Activated CD8-positive, alpha-beta memory T cell treated with anti-CD3 and anti-CD28 coated beads for 48 hours (primary cell): ENCODE data around the gene ZNF592.

Source experiments
- DNase-seq, 3 experiments: peaks; one replicate each; pipeline ENCODE4 v3.0.0-alpha.2; 2020; ENCODE audit warnings: low read depth in 2 of 3, low spot score in 2 of 3

The ZNF592 gene

DNA sequence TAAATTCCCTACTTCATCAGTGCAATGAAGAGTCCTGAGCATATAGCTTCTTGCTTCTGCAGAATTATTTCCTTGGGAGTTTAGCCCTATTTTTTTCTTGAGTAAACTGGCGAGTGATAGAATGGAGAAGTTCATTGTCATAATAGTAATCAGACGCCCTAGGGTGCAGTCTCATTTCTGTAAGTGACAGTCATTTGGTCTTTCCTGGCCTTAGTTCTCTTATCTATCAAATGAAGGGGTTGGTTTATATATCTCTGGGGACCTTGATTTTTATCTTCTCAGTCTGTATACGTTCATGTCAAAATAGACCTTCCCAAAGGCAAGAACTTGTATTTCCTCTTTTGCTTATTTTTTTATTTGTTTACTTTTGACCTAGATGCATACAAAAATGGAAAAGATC is 58.8 kb downstream of the ZNF592 start:
- no peak for DNase-seq

DNA sequence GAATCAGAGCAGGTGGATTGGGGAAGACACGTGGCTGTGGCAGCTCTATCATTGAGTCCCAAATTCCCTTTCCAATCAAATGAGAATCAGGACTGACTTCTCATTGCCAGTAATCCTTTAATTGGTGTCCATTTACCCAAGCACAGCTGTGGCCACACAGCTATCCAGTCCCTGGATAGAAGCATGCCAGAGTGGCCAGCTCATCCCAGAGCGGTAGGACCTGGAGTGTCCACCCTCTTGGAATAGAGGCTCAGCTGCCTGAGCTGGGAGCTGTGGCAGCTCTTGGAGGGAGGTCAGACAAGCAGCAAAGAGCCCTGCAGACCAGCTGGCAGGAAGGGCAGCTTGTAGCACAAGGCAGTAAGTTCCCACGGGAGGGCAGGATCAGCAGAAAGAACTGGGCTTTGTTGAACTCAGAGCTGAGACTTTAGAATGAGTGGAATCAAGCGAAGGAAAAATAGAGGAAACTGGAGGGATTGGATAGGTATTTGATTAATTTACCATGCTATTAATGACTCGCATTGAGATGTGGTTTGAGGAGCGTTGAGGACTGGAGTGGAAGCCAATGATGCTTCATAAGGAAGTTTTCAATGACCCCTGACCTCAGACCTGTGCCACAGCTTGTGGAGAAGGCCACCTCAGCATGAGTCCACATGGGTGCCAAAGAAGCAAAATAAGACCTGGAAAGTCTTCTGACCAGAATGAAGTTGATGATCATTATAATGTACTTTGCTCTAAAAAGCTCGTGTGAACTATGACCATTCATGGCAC is 61.9 kb downstream of the ZNF592 start:
- DNase-seq = no peak

DNA sequence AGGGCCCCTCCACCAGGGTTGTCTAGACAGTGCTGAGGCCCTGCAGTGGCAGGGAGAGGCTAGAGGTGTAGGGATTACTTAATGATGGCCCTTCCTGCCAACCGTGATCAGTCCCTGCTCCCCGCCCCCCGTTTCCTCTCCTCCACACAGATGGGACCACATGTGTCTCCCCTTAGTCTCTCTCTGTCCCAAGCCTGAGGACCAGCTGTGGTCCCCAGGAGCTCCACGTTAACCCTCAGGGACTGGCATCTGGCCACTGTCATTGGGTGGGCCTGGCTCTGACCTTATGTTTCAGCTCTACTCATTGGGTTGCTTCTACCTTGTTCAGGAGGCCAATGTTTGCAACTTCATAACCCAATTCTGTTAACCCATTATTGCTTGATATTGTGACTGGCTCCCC is 62.8 kb downstream of the ZNF592 start:
- DNase-seq = no peak

DNA sequence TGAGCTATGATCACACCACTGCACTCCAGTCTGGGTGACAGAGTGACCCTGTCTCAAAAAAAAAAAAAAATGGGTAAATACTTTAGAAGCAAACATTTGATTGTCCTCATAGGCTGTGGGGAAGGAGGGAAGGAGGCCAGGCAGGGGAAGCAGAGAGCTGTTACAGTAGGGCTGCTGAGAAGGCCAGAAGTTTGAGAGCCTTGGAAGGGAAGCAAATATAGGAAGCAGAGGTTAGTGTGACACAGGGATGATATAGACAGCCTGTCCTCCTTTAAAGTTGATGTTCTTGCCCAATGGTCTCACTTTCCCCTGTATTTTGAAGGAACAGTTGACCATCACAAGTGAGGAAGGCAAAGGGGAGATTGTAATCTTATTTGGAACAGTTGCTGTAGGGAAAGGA is 63.4 kb downstream of the ZNF592 start:
- DNase-seq = no peak

DNA sequence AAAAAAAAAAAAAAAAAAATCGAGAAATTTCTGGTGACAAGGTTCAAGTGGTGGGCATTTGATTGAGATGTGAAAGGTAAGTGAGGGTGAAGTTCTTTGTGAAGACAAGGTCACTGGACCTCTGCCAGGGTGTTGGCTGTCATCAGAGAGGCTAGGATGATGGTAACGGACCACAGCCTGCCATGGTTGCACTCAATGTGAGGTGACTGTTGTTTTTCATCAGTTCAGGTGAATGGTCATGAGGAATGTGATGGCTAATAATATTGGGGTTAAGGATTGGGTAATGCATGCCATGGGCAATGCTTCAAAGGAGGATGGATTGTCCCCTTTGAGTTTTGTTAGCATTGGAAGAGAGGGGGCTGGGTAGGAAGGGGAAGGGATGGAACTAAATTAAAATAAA is 64.5 kb downstream of the ZNF592 start:
- DNase-seq = no peak

DNA sequence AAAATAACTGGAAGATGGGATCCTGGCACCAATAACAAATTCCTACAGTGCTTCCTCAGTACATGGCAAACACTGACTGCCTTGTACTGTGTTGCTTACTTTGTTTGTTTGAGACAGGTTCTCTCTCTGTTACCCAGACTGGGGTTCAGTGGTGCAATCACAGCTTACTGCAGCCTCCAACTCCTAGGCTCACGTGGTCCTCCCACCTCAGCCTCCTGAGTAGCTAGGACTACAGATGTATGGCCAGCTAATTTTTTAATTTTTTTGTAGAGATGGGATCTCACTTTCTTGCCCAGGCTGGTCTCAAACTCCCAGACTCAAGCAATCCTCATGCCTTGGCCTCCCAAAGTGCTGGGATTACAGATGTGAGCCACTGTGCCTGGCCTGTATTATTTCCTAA is 65.0 kb downstream of the ZNF592 start:
- DNase-seq = no peak

DNA sequence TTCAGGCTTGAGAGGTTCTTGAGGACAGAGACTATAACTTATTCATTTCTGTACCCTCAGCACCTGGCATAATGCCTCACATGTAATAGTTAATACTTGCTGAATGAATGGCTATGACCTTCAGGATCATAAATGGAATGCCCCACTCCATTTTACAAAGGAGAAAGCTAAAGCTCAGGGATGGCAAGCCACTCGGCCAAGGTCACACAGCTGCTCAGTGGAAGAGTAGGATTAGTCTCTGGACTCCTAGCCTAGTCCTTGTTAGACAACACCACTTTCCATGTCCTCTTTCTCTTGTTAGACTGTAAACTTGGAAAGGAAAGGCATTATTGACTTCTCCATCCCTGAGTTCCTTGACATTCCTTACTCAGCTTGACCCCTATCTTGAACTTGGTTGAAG is 65.5 kb downstream of the ZNF592 start:
- no peak for DNase-seq

DNA sequence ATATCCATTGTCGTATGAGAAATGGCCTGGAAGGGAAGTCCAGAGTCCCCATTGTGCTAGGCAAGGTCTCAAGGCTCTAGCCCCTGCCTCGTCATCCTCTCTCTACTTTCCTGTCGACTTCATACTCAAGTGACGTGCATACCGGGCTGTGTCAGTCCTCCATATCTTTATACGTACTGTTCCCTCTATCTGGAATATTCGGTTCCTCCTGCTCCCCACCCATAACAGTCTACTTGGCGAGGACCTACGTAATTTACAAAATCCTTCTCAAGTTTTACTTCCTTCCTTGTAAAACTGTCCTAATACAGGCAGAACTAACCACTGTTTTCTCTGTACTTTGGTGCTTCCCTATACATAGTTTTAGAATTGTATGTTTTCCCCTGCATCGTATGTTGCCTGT is 66.5 kb downstream of the ZNF592 start:
- DNase-seq = no peak

DNA sequence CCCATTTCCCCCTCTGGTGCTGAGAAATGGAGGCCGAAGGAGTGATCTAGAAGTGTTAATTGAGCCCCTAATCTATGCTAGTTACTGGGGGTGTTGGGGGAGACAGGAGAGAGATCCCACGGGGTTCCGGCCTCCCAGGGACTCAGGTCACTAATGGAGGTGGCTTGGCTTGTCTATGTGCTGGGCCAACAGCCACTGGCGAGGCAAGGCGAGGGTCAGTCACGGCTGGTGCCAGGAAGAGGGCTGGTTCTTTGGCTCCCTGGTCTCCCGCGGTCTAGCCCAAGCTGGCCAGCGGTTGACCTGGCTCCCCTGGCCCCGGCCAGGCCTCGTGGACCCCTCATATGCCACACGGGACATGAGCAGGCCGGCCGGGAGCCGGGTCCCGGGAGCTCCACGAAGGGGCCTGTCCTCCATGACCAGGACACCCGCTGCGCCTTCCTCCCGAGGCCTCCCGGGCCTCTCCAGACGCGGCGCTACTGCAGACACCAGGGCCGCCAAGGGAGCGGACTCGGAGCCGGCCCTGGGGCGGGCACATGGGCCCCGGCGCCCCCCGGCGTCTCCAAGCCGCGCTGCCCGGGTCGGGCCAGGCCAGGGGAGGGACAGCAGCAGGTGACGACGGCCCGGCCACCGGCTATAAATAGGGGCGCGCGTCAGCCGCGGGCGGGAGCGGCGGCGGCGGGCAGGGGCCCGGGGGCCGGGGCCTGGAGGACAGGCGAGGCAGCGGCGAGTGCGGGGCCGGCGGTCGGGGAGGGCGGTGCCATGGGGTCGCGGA is 68.5 kb downstream of the ZNF592 start, which contains the start of gene ALPK3:
Gene ALPK3, plus strand, starts transcription at position 663 of the 772 bp plus-strand sequence. Its CDS starts 97 bp downstream, at position 760.
- no peak for DNase-seq

DNA sequence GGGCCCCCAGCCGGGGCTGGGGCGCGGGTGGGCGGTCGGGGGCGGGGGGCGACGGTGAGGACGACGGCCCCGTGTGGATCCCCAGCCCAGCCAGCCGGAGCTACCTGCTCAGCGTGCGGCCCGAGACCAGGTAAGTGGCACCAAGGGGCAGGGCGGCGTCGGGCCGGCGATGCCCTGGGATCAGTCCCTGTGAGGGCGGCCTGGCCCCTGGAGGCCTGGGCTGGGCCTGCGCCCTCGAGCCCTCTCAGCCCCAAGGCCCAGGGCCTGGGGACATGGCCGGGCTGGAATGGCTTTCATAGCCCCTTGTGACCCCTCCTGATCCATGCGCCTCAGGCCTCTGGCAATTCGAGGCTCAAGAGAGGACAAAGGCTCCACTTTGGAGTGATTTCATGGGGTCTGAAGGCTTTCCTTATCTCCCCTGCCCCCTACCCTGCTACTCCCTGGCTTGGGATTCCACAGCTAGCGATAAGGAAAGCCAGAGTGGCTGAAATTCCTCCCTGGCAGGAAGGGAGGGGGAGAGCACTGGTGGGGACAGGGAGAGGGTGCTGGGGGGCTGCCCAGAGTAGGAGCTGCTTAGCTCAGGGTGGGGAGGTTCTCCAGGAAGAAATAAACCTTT is 69.2 kb downstream of the ZNF592 start:
- DNase-seq = no peak

DNA sequence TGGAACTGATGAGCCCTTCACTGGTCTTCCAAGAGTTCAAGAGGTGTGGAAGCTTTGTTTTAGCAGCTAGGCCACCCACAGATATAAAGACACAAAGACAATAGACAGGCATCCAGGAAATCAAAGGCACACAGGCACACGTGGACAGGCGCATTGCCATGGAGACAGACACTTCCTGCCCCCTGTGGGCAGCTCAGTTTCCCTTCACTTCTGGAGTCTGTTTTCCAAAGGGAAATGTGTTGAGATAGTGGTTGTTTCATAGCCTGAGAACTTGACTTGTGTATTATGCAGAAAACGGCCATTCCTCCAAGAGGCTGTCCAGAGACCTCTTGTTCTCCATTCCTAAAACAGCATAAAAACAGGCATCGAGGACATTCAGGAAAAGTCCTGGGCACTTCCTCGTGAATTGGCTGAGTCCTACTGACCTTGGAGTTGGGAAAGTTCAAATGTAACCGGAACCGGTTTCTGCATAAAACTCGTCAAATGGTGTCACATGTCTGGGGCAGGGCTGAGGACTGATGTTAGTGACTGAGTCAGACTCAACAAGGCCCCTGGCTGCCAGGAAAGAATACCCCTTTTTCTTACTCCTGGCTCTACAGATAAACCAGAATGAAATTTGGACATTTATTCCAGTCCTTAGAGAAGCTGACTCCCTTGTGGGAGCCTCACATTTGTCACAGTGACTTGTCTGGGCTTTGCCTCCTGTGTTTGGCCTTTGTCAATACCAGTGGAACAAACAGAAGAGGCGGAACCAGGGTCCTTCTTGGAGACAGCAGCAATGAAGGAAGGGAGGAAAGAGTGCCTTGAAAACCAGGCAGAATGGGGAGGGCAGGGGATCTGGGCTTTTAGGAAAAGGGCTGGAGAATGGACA is 70.1 kb downstream of the ZNF592 start:
- DNase-seq = no peak

DNA sequence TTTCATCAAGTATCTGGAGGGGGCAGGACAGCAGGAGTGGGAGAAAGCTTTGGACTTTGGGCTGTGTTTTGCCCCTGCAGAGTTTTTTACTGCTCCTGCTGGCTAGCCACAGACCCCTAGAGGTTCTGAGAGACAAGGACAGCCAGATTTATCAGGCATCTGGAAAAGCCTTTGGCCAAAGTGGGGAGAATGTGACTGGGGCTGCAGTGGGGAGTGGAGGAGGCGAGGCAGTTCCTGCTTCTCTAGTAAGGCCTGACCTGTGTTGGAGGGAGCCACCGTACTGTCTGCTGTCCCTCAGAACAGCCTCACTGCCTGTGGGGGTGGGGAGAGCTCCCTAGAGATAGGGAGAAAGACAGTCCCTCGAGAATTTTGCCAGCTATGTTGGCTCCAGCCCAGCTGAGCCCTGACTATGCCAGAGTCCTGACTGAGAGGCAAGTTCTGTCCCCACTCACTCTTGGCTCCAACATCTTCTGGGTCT is 70.9 kb downstream of the ZNF592 start:
- DNase-seq = no peak

DNA sequence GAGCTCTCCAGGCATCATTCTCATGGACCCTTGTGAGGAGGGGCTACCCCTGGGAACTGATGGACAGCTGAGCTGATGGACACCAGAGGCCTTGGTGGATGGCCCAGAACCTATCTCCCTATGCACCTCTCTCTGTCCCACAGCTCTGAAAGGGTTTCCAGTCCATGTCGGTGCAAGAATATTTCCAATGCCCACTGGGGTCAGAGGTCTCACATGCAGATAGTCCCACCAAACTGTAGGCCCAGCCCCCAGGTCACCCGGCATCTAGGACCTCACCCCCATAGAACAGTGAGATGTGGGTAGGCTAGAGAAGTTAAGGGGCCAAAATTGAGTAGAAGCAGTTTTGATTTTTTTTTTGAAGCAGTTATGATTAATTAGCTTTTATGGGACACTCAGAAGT is 71.4 kb downstream of the ZNF592 start:
- DNase-seq = no peak

DNA sequence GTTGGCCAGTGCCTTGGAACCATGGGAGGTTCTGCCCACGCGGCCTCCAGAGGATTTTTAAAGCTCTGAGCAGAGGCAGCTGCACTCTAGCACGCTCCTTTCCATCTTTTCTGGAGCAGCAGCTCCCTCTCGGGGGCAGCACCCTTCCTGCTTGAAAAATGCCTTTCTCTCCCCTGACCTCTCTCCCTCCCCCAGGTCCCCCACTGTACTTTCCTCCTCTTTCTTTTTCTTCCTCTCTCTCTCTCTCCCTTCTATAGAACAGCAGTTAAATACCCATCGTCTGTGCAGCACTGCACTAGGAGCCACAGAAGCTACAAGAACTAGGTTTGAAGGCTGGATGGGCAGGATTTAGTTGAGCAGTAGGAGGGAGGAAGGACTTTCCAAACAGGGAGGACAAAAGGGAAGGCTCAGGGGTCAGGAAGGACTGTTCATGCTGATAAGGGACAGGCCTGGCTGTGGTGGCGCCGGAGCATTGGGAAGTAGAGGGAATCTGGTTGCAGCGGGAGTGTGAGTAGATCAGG is 73.2 kb downstream of the ZNF592 start:
- DNase-seq = no peak

DNA sequence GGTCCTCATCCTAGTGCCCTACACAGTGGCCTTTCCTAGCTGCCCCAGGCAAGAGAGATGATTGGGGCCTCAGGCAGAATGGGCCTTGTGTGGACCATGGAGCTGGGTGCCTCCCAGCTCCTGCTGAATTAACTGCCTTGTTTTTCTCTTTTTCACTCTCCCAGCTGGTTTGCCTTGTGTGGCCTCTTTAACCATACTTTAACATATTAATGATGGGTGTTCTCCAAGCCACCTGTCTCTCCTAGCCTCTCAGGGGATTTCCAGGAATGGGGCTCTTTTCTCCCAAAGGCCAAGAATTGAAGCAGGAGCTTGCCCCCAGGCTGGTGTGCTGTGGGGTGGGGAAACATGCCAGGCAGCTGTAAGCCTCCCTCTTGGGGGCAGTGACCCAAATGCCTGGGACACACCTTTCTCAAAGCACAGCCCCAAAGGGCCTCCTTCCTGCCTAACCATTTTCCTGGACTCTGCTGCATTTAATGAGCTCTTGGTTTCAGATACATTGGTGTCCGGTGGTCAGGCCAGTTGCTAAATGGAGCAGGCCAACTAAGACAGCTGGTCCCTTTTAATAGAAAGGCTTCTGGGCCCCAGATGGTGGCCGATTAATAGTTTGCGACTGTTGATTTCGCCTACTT is 74.4 kb downstream of the ZNF592 start:
- no peak for DNase-seq

DNA sequence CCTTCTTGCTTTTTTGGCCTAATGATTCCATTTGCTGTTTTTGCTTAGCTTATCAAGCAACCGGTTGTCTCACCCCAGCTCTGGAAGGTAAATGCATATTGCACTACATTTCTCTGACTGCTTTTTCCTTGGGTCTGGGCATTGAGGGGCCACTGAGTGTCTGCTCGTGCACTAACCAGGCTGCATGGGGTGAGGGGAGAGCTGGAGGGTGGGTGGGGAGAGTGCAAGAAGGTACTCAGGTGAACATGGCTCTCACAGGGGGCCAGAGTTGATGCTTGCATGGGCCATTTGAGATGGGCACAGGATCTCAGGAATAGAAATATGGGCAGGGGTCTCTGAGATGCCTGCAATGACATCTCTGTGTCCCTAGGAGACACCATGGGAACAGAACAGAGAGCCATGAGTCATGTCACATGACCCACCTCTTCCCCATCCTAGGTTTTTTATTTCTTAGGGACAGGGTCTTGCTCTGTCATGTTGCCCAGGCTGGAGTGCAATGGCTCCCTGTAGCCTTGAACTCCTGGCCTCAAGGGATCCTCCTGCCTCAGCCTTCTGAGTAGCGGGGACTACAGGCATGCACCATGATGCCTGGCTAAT is 75.0 kb downstream of the ZNF592 start:
- DNase-seq = no peak

DNA sequence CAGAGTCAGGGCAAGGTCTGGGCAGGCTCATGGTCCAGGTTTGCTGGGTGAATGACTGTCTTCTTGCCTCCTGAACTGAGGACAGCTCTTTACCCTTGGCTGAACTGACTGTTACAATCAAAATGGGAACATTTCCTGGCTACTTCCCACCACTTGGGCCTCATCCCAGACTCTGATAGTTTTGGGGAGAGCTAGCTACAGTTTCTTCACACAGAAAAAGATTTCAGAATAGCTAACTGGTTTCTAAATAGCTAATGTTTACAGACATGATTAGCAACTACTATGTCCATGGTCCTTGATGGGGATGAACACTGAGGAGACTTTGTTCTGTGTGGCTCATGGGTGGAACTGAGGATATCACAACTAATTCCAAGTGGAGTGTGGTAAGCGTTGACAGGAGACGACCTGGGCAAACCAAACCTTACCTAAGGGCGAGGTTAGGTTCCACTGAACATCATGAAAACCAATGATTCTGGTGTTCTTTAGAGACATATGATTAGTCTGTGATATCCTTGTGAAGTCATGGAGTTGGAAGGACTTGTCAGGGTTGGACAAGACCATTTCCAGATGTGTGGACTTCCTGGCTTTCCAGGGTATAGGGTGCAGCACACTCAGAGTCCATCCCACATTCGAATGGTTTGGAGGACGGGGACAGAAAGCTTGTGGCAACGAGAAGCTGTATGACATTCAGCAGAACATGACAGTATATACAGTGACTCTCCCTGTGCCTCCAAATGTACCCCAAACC is 76.0 kb downstream of the ZNF592 start:
- DNase-seq = no peak

DNA sequence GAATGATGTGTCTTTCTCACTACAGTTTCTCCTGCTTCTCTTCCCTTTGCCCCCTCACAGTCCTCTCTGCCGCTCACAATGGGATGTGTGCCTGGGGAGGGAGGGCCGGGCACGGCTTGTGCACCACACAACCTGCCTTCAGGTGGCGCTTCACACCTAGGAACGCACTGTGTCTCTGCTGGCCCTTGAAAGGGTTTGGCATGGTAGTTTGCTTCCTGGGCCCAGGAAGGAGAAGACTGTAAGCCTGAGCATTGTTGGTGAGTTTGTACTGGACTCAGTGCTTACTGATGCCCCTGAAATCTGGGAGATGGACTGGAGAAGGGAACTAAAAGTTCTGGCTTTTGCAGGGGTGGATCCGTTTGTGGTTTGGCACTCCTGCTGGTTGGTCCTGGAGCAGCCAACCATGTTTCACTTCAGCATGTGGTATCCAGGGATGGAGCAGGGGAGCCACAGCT is 78.0 kb downstream of the ZNF592 start:
- DNase-seq = no peak

DNA sequence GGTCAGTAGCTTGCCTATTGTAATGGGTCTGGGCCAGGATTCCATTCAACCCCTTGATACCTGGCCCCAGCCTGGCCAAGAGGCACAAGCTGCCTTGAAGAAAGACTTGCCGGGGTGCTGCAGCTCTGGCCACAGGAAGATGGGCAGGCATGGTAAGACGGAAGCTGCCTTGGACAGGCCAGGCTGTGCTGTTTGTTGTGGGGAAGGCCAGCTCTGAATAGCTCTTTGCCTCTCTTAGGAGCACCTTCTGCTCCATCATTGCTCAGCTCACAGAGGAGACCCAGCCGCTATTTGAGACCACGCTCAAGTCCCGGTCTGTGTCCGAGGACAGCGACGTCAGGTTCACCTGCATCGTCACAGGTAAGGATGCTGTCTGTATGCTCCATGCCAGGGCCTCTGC is 78.9 kb downstream of the ZNF592 start:
- DNase-seq = no peak
